ENCODE data around the gene RAB35. TPM values are rescaled to one million over a fixed set of nuclear protein-coding genes. Genes with fewer than 3 reads are reported as not detected.

RAB35 gene
- total and polyA plus RNA-seq, 7 donors = 17.5 to 43.0 (median 24.6) TPM

DNA sequence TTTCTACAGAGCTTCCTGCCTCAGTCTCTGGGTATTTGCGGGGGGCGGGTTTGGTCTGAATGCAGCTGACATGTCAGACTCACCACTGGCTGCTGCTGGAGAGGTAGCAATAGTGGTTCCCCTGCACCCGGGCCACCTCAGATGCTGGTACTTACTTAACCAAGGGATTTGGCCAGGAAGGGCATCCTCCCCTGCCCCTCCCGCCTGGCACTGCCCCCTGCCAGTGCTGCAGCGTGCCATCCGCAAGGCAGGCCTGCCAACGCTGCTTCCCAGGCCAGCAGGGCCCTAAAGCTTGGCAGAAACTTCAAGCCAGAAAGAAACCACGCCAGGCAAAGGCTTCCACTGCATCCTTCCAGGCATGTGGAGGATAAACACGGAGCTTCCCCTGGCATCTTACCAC is 22.1 kb downstream of the RAB35 start:
- intact Hi-C loops (cut with DNase I) = no loop called here
- no peak for TF ChIP-seq POLR2A (IDR thresholded peaks at IDR 0.05)
- no peak for TF ChIP-seq EP300 (IDR thresholded peaks at IDR 0.05)
- TF ChIP-seq, protein P1, sequence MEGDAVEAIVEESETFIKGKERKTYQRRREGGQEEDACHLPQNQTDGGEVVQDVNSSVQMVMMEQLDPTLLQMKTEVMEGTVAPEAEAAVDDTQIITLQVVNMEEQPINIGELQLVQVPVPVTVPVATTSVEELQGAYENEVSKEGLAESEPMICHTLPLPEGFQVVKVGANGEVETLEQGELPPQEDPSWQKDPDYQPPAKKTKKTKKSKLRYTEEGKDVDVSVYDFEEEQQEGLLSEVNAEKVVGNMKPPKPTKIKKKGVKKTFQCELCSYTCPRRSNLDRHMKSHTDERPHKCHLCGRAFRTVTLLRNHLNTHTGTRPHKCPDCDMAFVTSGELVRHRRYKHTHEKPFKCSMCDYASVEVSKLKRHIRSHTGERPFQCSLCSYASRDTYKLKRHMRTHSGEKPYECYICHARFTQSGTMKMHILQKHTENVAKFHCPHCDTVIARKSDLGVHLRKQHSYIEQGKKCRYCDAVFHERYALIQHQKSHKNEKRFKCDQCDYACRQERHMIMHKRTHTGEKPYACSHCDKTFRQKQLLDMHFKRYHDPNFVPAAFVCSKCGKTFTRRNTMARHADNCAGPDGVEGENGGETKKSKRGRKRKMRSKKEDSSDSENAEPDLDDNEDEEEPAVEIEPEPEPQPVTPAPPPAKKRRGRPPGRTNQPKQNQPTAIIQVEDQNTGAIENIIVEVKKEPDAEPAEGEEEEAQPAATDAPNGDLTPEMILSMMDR (IDR thresholded peaks at IDR 0.05) = no peak
- TF ChIP-seq POLR2AphosphoS5 (IDR thresholded peaks at IDR 0.05) = peak in 1 of 4 donors; percentile 28
- Histone ChIP-seq H3K27me3 (no peaks in the 10 kb centered on the region), H3K27ac (peak overlapping the region in 3 of 4 donors; percentile 9 to 54 (median 29)), H3K9me3 (no peaks in the 10 kb centered on the region), H3K4me3 (no peak overlapping the region), H3K36me3 (peaks cover 13 to 48% (median 28%) of the 10 kb centered on the region in 4 donors), H3K4me1 (peaks cover 0 to 22% (median 14%) of the 10 kb centered on the region in 4 donors)
- WGBS, 2 donors = 83 to 88% methylated on average over 9 of the region's 9 CpGs
- no peak for DNase-seq

DNA sequence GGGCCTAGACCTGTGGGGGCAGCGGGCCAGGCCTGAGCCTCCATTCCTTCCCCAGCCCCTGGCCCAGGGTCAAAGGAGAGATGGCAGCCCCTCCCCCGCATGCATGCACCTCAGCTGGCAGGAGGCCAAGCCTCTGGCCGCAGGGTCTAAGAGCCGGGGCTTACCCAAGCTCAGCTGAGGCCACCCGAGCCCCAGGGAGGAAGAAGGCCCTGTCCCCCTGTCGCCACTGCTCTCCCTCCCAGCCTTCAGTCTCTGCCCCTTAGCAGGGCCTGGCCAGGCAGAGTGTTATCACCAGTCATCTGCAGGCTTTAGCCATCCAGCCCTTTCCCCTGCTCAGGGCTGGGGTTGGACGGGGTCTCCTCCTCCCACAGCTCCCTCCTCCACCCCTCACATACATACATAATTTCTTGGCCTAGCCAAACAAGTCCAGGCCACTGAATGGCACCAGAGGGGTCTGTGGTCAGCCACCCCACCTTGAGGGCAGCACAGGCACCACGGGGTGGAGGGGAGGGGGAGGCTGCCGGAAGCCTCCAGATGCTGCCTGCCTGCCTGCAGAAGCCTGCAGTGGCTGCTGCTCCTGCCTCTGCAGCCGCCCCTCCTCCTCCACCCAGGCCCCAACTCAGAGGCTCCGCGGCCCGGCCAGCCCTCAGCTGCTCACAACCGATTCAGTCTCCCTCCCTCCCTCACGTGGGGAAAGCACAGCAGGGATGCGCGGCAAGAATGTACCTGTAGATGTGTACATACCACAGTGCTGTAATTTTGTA is 22.8 kb downstream of the RAB35 start:
- H3K4me1 ChIP-seq = peaks cover 0 to 22% (median 13%) of the 10 kb centered on the region in 4 donors
- no peaks in the 10 kb centered on the region for H3K27me3 ChIP-seq
- TF ChIP-seq POLR2A (IDR thresholded peaks at IDR 0.05) (no peak), POLR2AphosphoS5 (IDR thresholded peaks at IDR 0.05) (no peak), EP300 (IDR thresholded peaks at IDR 0.05) (no peak)
- TF ChIP-seq, protein P1 (IDR thresholded peaks at IDR 0.05) = no peak
- H3K9me3 ChIP-seq = no peaks in the 10 kb centered on the region
- H3K27ac ChIP-seq = peak overlapping the region in 2 of 4 donors; percentile 29 to 54
- WGBS, 2 donors = 66 to 83% methylated on average over 17 of the region's 17 CpGs
- intact Hi-C loops (cut with DNase I) = no loop called here
- DNase-seq = no peak
- H3K36me3 ChIP-seq = peaks cover 13 to 42% (median 26%) of the 10 kb centered on the region in 4 donors
- no peak overlapping the region for H3K4me3 ChIP-seq

DNA sequence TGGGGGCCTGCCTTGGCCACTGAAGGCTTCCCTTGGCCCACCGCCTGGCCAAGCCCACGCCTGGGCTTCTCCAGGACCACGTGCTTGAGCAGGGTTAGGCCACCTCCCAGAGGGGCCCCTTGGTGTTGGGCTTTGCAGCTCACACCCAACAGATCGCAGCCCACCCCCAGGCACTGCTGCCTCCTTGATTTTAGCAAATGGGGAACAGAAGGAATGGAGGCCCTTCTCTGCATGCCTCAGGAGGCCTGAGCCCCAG is 23.3 kb downstream of the RAB35 start:
- Histone ChIP-seq H3K4me1 (peaks cover 0 to 22% (median 13%) of the 10 kb centered on the region in 4 donors), H3K4me3 (no peak overlapping the region), H3K27me3 (no peaks in the 10 kb centered on the region), H3K9me3 (no peaks in the 10 kb centered on the region), H3K36me3 (peaks cover 12 to 37% (median 21%) of the 10 kb centered on the region in 4 donors), H3K27ac (peak overlapping the region in 1 of 4 donors; percentile 54)
- TF ChIP-seq POLR2AphosphoS5 (IDR thresholded peaks at IDR 0.05) (no peak), POLR2A (IDR thresholded peaks at IDR 0.05) (no peak), EP300 (IDR thresholded peaks at IDR 0.05) (no peak)
- TF ChIP-seq, protein P1 (IDR thresholded peaks at IDR 0.05) = no peak
- intact Hi-C loops (cut with DNase I) = no loop called here
- WGBS, 2 donors = 92 to 93% methylated on average over 4 of the region's 4 CpGs
- no peak for DNase-seq

DNA sequence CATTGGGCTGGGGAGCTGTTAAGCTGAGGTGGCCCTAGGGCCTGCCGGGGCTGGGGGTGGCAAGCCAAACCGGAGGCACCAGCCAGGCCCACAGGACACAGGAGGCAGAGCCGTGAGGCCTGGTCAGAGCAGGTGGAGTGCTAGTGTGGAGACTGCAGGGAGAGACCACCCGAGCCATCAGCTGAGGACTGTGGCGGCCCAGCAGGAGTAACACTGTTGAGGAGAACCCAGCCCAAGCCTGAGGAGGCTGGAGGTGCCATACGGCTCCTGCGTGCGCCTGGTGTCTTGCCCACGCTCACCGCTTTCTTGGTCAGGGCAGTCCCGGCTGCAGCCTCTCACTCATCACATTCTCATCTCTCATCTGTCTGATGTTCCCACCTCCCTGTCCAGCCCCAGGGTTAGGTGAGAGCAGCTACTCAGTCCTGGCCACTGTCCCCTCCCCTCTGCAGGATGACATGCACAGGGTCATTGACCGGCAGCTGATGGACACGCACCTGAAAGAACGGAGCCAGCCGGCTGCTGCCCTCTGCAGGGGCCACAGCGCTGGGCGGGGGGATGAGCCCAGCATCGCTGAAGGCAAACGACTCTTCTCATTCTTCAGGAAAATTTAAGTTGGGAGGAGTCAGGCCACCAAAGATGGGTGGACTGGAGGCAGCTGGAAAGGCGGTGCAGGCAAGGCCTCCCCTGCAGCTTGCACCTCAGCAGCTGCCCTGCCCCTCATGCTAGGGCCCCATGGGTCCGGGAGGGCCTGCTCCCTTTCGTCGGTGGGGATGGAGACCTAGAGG is 23.8 kb downstream of the RAB35 start:
- WGBS, 2 donors = 90 to 91% methylated on average over 23 of the region's 23 CpGs
- peaks cover 8 to 33% (median 18%) of the 10 kb centered on the region in 4 donors for H3K36me3 ChIP-seq
- H3K4me1 ChIP-seq = peaks cover 0 to 22% (median 14%) of the 10 kb centered on the region in 4 donors
- H3K9me3 ChIP-seq = no peaks in the 10 kb centered on the region
- H3K27me3 ChIP-seq = no peaks in the 10 kb centered on the region
- intact Hi-C loops (cut with DNase I) = no loop called here
- H3K27ac ChIP-seq = no peak overlapping the region
- no peak overlapping the region for H3K4me3 ChIP-seq
- DNase-seq = no peak
- TF ChIP-seq, protein P1 (IDR thresholded peaks at IDR 0.05) = no peak
- TF ChIP-seq POLR2A (IDR thresholded peaks at IDR 0.05) (no peak), EP300 (IDR thresholded peaks at IDR 0.05) (no peak), POLR2AphosphoS5 (IDR thresholded peaks at IDR 0.05) (no peak)

Measured in sigmoid colon (tissue), 7 donors.